Coronary artery (tissue), 2 donors: ENCODE data around the gene KLC1.

Experiments used
- DNase-seq: peaks from one replicate; pipeline ENCODE4 v3.0.0-alpha.2; 2017; ENCODE audit warnings: low spot score
- H3K27ac ChIP-seq, 2 donors: fragments of 200-600 bp; sonication (generic); one replicate each; pipeline ENCODE4 v1.5.1; 2016 to 2019
- H3K4me3 ChIP-seq: fragments of 200-600 bp; sonication (generic); 2 replicates; pipeline ENCODE4 v1.5.1; 2016; ENCODE audit warnings: mild to moderate bottlenecking, moderate library complexity
- TF ChIP-seq, protein P1 (sequence below): fragments of 200-600 bp; sonication (generic); IDR thresholded peaks from one replicate; pipeline ENCODE4 v1.5.1; 2019; ENCODE audit warnings: antibody characterized with exemption

KLC1 gene

DNA sequence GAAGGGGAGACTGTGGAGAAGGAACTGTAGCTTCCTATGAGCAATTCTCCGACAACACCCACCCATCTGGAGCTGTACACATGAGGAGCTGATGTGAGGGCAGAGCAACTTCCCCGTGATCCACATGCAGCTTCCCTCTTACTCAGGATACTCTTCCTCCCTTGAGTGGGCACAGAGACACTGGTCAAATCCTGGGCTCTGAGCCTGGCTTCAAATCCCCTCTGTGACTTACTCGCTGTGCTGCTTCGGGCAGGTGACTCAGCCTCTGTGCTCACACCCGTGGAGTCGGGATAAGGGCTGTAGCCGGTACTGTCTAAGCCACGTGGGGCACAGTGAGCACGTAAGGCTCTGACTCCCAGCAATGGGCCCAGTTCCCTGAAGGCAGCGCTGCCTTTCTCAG, 117.7 kb downstream of the KLC1 start:
- no peak for DNase-seq
- no peak overlapping the region for H3K27ac ChIP-seq

DNA sequence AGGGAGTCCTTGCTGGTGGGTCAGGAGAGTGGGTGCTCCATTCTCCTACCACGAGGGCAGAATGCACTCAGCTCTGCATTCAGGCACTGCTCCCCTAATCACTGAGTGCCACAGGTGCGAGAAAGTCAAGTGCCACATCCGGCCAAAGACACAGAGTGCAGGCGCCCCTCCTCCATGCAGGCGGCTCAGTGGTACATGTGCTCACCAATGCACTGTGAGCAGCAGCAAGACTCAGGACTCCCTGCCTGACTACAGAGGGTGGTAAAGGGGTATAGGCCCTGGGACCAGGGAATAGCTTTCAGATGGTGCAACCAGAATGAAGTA, 119.5 kb downstream of the KLC1 start:
- no peak overlapping the region for H3K27ac ChIP-seq
- TF ChIP-seq, protein P1, sequence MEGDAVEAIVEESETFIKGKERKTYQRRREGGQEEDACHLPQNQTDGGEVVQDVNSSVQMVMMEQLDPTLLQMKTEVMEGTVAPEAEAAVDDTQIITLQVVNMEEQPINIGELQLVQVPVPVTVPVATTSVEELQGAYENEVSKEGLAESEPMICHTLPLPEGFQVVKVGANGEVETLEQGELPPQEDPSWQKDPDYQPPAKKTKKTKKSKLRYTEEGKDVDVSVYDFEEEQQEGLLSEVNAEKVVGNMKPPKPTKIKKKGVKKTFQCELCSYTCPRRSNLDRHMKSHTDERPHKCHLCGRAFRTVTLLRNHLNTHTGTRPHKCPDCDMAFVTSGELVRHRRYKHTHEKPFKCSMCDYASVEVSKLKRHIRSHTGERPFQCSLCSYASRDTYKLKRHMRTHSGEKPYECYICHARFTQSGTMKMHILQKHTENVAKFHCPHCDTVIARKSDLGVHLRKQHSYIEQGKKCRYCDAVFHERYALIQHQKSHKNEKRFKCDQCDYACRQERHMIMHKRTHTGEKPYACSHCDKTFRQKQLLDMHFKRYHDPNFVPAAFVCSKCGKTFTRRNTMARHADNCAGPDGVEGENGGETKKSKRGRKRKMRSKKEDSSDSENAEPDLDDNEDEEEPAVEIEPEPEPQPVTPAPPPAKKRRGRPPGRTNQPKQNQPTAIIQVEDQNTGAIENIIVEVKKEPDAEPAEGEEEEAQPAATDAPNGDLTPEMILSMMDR = no peak
- no peak for DNase-seq
- no peak overlapping the region for H3K4me3 ChIP-seq

More for the DNA sequence above, 117.7 kb downstream of the KLC1 start:
- no peak overlapping the region for H3K4me3 ChIP-seq
- TF ChIP-seq, protein P1 = no peak

DNA sequence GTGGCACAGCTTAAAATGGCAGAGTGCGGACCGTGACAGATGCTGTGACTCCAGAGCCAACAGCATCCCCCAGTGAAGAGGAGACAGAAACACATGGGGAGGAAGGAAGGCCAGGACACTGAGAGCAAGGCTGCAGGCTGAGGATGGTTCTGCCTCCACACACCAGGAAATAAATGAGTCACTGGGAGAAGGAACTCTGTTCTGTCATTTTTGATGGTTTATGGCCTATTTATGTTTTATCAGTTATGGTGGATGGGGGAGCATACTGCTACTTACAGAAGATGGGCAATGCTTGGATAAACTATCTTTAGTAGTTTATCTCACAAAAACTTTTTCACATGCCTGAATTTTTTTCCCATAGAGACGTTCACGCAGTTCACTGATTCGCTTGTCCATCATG, 120.4 kb downstream of the KLC1 start:
- no peak for DNase-seq
- TF ChIP-seq, protein P1 = no peak
- Histone ChIP-seq H3K4me3 (no peak overlapping the region), H3K27ac (no peak overlapping the region)

DNA sequence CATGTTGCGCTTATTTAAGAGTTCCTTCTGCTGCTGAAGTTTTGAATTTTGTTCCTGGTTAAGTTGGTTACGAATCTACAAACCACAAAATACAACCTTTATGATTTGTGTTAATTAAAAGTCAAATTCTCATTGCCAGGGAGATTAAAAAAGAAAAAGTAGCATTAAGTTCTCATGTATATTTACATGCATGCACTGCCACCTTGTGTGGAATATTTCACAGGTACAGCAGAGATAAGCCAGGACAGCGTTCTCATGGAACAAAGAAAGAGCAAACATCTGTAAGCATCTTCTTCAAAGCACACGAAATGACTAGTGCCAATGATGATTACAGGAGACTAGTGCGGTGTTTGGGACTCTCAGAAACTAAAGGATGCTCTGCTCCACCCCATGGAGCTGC, 120.8 kb downstream of the KLC1 start:
- DNase-seq = no peak
- Histone ChIP-seq H3K27ac (no peak overlapping the region), H3K4me3 (no peak overlapping the region)
- TF ChIP-seq, protein P1 = no peak
